ENCODE data around the gene TMEM223. TPM values are rescaled to one million over a fixed set of nuclear protein-coding genes. Genes with fewer than 3 reads are reported as not detected.

TMEM223 gene
- total and polyA plus RNA-seq, 9 of the 15 experiments (the other 6 are each of a cell fraction or from before 2014, with no cell fraction given): 5.9 to 34.5 (median 19.6) TPM

GRCh38 chr11:62839050-62839945 lies 47.5 kb upstream of the TMEM223 start, which contains the start of gene WDR74 (continued):
- TF ChIP-seq ZBTB1 (CRISPR knock-in tag; IDR thresholded peaks at IDR 0.05; ENCODE audit: borderline replicate concordance, low read depth) (no peak), THAP7 (CRISPR knock-in tag; IDR thresholded peaks at IDR 0.05) (no peak), PHF8 (IDR thresholded peaks at IDR 0.05; ENCODE audit: borderline replicate concordance, low read length) (peak; percentile 82; the same call in 1 of the 2 replicates)

GRCh38 chr11:62835336-62835735 lies 43.5 kb upstream of the TMEM223 start:
- Histone ChIP-seq H3K9ac (ENCODE audit: insufficient read depth in 1 of 2, low read depth in 2 of 2, low read length in 2 of 2) (peak overlapping the region in 1 of 2 experiments; percentile 11; a peak in 1 of 4 replicates), H3K4me3 (no peak overlapping the region), H3K27ac (ENCODE audit: extremely low read depth, low read depth, low read length) (no peak overlapping the region), H3K9me3 (replicated peaks; ENCODE audit: control insufficient read depth, insufficient read depth, low read depth, low read length) (no peaks in the 10 kb centered on the region), H2AFZ (ENCODE audit: low read depth, low read length) (no peak overlapping the region), H3K4me2 (ENCODE audit: insufficient read depth, low read length) (no peak overlapping the region), H4K20me1 (replicated peaks; ENCODE audit: control insufficient read depth, insufficient read depth, low read length) (peaks cover 5% of the 10 kb centered on the region; the same call in 1 of the 2 replicates), H3K9me1 (ENCODE audit: control insufficient read depth, insufficient read depth, low read length) (no peaks in the 10 kb centered on the region), H3K27me3 (ENCODE audit: control insufficient read depth in 2 of 2, insufficient read depth in 2 of 2, low read length in 2 of 2) (no peaks in the 10 kb centered on the region), H3K36me3 (ENCODE audit: control insufficient read depth, insufficient read depth, low read length) (peaks cover 57% of the 10 kb centered on the region), H3K4me1 (replicated peaks in 1 of 2; ENCODE audit: control insufficient read depth in 2 of 2, insufficient read depth in 2 of 2, low read length in 2 of 2) (peaks cover 6 to 27% of the 10 kb centered on the region in 2 experiments; a peak in 4 of 5 replicates), H3K79me2 (ENCODE audit: control insufficient read depth, insufficient read depth, low read length) (peaks cover 60% of the 10 kb centered on the region)
- ATAC-seq (no peak), DNase-seq (ENCODE audit: extremely low read depth in 1 of 4, low spot score in 3 of 4) (no peak), FAIRE-seq (no peak)
- ChIA-PET POLR2A (interaction anchor here (0.8 to 4.4 kb wide), 4 partner anchors 17 to 234 kb away, joined by 3 to 53 read pairs (median 3); partner anchors contain the start of gene MTA2), CTCF (ENCODE audit: low intra/inter-chr PET ratio) (no interaction called here)
- TF ChIP-seq FOXK1 (CRISPR knock-in tag; IDR thresholded peaks at IDR 0.05; ENCODE audit: borderline replicate concordance) (no peak), RBFOX2 (IDR thresholded peaks at IDR 0.05; ENCODE audit: low read depth, low read length) (0 out of 2 replicates have a peak, but pooled peaks have one; percentile 32)
- intact Hi-C loops (cut with micrococcal nuclease): no loop called here
- 74% methylated on average over 7 of the region's 8 CpGs for WGBS (ENCODE audit: insufficient coverage, low coverage, missing lambda C conversion rate)
- BruUV-seq (replicated peaks): no TSS peak
- in situ Hi-C loops (cut with MboI): no loop called here

Measured in K562 (cell line).